ENCODE measurements around the gene MSRB3. TPM values are rescaled to one million over a fixed set of nuclear protein-coding genes. Genes with fewer than 3 reads are reported as not detected.

MSRB3 gene
- total and polyA plus RNA-seq, 2 of the 4 experiments (the other 2 are of a cell fraction), result 31.7 to 35.7 TPM

- Histone ChIP-seq H3K27ac (ENCODE audit: insufficient read depth, low read length) (no peak overlapping the region), H3K23ac (ENCODE audit: low read depth, low read length) (peak overlapping the region; percentile 25; the same call in 1 of the 2 replicates), H4K91ac (ENCODE audit: insufficient read depth, low read depth, low read length) (no peak overlapping the region), H4K5ac (ENCODE audit: low read depth, low read length) (no peak overlapping the region), H3K4ac (ENCODE audit: low read depth, low read length) (no peak overlapping the region), H2AFZ (replicated peaks; ENCODE audit: low read length, poor library complexity) (no peak overlapping the region), H2BK120ac (ENCODE audit: low read depth, low read length) (peak overlapping the region; percentile 18; the same call in 1 of the 2 replicates), H2AK9ac (replicated peaks; ENCODE audit: low read depth, low read length, poor library complexity) (no peak overlapping the region), H3K79me1 (ENCODE audit: low read depth in 1 of 2, low read length in 2 of 2) (no peaks in the 10 kb centered on the region), H3K4me1 (ENCODE audit: control insufficient read depth, insufficient read depth, low read length) (peaks cover 2% of the 10 kb centered on the region; the same call in 1 of the 2 replicates), H3K9me3 (ENCODE audit: control insufficient read depth, insufficient read depth, low read length) (peaks cover 8% of the 10 kb centered on the region), H2BK5ac (ENCODE audit: low read depth, low read length, poor library complexity, severe bottlenecking) (no peak overlapping the region), H3K9ac (ENCODE audit: low read depth, low read length) (no peak overlapping the region), H3K56ac (ENCODE audit: extremely low read depth, insufficient read depth, low read length) (no peak overlapping the region), H2AK5ac (ENCODE audit: low read depth, low read length) (no peak overlapping the region), H4K20me1 (ENCODE audit: insufficient read depth, low read length) (no peaks in the 10 kb centered on the region), H3K4me3 (ENCODE audit: insufficient read depth, low read depth, low read length) (no peak overlapping the region), H3K14ac (replicated peaks; ENCODE audit: low read depth, low read length) (no peak overlapping the region), H3K4me2 (ENCODE audit: low read depth, low read length) (no peak overlapping the region), H3K36me3 (ENCODE audit: control insufficient read depth, insufficient read depth, low read length) (no peaks in the 10 kb centered on the region), H3K27me3 (ENCODE audit: control insufficient read depth, insufficient read depth, low read length) (no peaks in the 10 kb centered on the region), H3K18ac (ENCODE audit: low read depth, low read length) (no peak overlapping the region), H4K8ac (ENCODE audit: low read depth in 2 of 2, low read length in 2 of 2) (no peak overlapping the region; a peak in 1 of 4 replicates), H2BK20ac (ENCODE audit: low read depth, low read length) (no peak overlapping the region), H2BK15ac (ENCODE audit: low read depth, low read length) (no peak overlapping the region), H3K9me1 (ENCODE audit: insufficient read depth, low read length) (peaks cover 3% of the 10 kb centered on the region)
- POLR2A ChIA-PET (ENCODE audit: unreplicated experiment), result no interaction called here
- 100% methylated on average over 2 of the region's 4 CpGs; no CpG with 5 or more reads in 1 of the 2 experiments for WGBS, 2 experiments (ENCODE audit: extremely low coverage in 2 of 2, insufficient read length in 1 of 2)
- CTCF ChIA-PET, result no interaction called here
- TF ChIP-seq ELK1 (IDR thresholded peaks at IDR 0.05; ENCODE audit: borderline replicate concordance, low read depth, low read length) (no peak), CHD1 (IDR thresholded peaks at IDR 0.05; ENCODE audit: low read depth, low read length) (no peak), SMC3 (IDR thresholded peaks at IDR 0.05; ENCODE audit: low read depth, low read length) (no peak), MXI1 (IDR thresholded peaks at IDR 0.05; ENCODE audit: borderline replicate concordance, low read depth, low read length) (no peak), CEBPB (IDR thresholded peaks at IDR 0.05; ENCODE audit: low read depth, low read length) (no peak), RCOR1 (IDR thresholded peaks at IDR 0.05; ENCODE audit: insufficient replicate concordance, low read length) (no peak), BHLHE40 (IDR thresholded peaks at IDR 0.05; ENCODE audit: low read depth, low read length) (no peak)
- intact Hi-C loops (cut with micrococcal nuclease) (no loop called here), dilution Hi-C loops (cut with HindIII; ENCODE audit: low sequenced_read_pairs, unreplicated experiment) (no loop called here), in situ Hi-C loops (cut with MboI; ENCODE audit: low sequenced_read_pairs) (no loop called here)
- no peak for DNase-seq
- no peak for ATAC-seq (ENCODE audit: low read depth)
- BruUV-seq (replicated peaks), result no TSS peak
Measured at GRCh38 chr12:65488197-65488596, 209.7 kb downstream of the MSRB3 start.

All from IMR-90 (cell line).